Adrenal gland (tissue), 12 donors: ENCODE measurements around the gene ZNF579. TPM values are rescaled to one million over a fixed set of nuclear protein-coding genes. Genes with fewer than 3 reads are reported as not detected.

Source experiments
- DNase-seq, 7 donors: peaks; one replicate each; pipeline ENCODE4 v3.0.0-alpha.2; 2019 to 2020
- H3K27ac ChIP-seq, 5 donors: fragments of 200-600 bp; sonication (generic) in 4 of 5; 1 replicate in 3 of 5; 2 replicates in 2 of 5; pipeline versions ENCODE4 v1.5.1 to v1.8.0; 2016 to 2020; ENCODE audit warnings: mild to moderate bottlenecking in 1 of 5
- H3K27me3 ChIP-seq: fragments of 200-600 bp; 2 replicates; pipeline ENCODE4 v1.8.0; 2021
- H3K36me3 ChIP-seq, 2 donors: fragments of 200-600 bp; replicated peaks in 1 of 2; 1 replicate in 1 of 2; 2 replicates in 1 of 2; pipeline versions ENCODE4 v1.5.1 to v1.8.0; 2018 to 2022
- H3K4me1 ChIP-seq, 2 donors: fragments of 200-600 bp; replicated peaks in 1 of 2; 1 replicate in 1 of 2; 2 replicates in 1 of 2; pipeline versions ENCODE4 v1.5.1 to v1.8.0; 2018 to 2021
- H3K4me3 ChIP-seq, 4 donors: fragments of 200-600 bp; sonication (generic) in 3 of 4; one replicate each; pipeline ENCODE4 v1.5.1; 2016 to 2018
- H3K9me3 ChIP-seq, 3 donors: fragments of 200-600 bp; sonication (generic) in 1 of 3; replicated peaks in 1 of 3; 1 replicate in 2 of 3; 2 replicates in 1 of 3; pipeline versions ENCODE4 v1.5.1 to v1.8.0; 2016 to 2021
- POLR2A ChIP-seq, 2 donors: fragments of 450-650 bp; IDR thresholded peaks; one replicate each; pipeline ENCODE4 v1.6.1; 2017; ENCODE audit warnings: antibody characterized with exemption in 2 of 2, mild to moderate bottlenecking in 2 of 2, moderate library complexity in 1 of 2
- WGBS, 4 donors: extraction: QIAGEN DNeasy Blood & Tissue Kit in 2 of 4; methylation state at CpG; one replicate each; pipeline versions ENCODE4 v1.1.5 to v1.1.7; 2013 to 2017; 5-methylcytosine and 5-hydroxymethylcytosine counted together
- intact Hi-C, 2 donors: fragments of 100-400 bp; cut with DNase I; formaldehyde crosslinking; loops; one replicate each; pipeline versions ENCODE4 v1.14.1 to v1.15.0; 2022 to 2023
- polyA plus RNA-seq, 3 donors: library from polyadenylated mRNA; stranded (reverse); fragments of 200-250 nt in 2 of 3; fragments of 350-450 nt in 1 of 3; fragmentation: Illumina TruSeq in 1 of 3; extraction: RNeasy Lipid Tissue Mini Kit (QIAGEN cat#74804) in 1 of 3; gene quantifications; one replicate each; pipeline ENCODE4 v1.2.3, GENCODE V29; 2013 to 2014
- total RNA-seq, 9 donors: library from RNA; depleted of rRNA in 4 of 9; stranded (reverse); fragments of >200 nt in 4 of 9; fragments of 120-200 nt in 1 of 9; fragmentation: NEBNext Ultra II Directional in 1 of 9; extraction: Animal tissue kit (Norgen Biotek cat#: 25700) in 1 of 9; gene quantifications; one replicate each; pipeline versions ENCODE4 v1.1.0 to v1.2.4, GENCODE V29; 2013 to 2023
- TF ChIP-seq, protein P1 (sequence below), 6 experiments: fragments of 450-650 bp in 4 of 6; fragments of 200-600 bp in 2 of 6; sonication (generic) in 1 of 6; IDR thresholded peaks; 1 replicate in 5 of 6; 2 replicates in 1 of 6; pipeline versions ENCODE4 v1.5.1 to v1.8.0; 2016 to 2021; ENCODE audit warnings: antibody characterized with exemption in 6 of 6, mild to moderate bottlenecking in 2 of 6, moderate library complexity in 1 of 6
- donor health status: healthy with polysubstance abuse.
- donor health status: Bipolar disorder and iron deficiency.
- donor health status: DM: yes; HTN: yes; CAD: no.
- donor health status: DM: no; HTN: no; CAD: no.
- donor health status: DM: no; HTN: no; CAD: no.
- donor health status: DM: yes; HTN: yes; CAD: no.

ZNF579 gene
- total and polyA plus RNA-seq, 12 donors: 2.1 to 27.1 (median 8.4) TPM

DNA sequence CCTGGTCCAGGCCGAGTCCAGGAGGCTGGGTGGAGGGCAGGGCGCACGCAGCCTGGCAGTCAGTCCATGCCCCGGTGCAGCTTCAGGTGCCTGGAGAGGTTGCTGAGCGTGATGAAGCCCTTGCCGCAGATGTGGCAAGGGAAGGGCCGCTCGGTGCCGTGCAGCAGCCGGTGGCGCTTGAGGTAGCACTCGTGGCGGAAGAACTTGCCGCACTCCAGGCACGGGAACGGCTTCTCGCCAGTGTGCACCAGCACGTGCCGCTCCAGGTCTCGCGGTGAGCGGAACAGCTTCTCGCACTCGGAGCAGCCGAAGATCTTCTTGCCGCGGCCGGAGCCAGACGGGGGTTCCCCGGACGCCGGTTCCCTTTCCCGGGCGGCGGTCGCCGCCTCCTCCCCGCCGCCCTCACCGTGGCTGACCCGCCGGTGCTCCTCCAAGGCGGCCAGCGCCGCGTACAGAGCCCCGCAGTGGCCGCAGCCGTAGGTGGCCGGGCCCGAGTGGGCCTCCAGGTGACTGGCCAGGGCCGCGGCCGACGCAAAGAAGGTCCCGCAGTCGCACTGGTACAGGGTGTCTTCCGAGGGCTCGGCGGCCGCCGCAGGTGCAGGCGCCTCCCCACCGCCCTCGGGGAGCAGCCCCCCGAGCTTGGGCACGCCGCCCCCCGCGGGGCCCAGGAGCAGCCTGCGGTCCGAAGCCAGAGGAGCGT lies 11.9 kb upstream of the ZNF579 start:
- no peak for DNase-seq
- H3K4me3 ChIP-seq: no peak overlapping the region
- no peaks in the 10 kb centered on the region for H3K27me3 ChIP-seq
- H3K4me1 ChIP-seq: peaks cover 0 to 3% of the 10 kb centered on the region in 2 donors
- TF ChIP-seq, protein P1, sequence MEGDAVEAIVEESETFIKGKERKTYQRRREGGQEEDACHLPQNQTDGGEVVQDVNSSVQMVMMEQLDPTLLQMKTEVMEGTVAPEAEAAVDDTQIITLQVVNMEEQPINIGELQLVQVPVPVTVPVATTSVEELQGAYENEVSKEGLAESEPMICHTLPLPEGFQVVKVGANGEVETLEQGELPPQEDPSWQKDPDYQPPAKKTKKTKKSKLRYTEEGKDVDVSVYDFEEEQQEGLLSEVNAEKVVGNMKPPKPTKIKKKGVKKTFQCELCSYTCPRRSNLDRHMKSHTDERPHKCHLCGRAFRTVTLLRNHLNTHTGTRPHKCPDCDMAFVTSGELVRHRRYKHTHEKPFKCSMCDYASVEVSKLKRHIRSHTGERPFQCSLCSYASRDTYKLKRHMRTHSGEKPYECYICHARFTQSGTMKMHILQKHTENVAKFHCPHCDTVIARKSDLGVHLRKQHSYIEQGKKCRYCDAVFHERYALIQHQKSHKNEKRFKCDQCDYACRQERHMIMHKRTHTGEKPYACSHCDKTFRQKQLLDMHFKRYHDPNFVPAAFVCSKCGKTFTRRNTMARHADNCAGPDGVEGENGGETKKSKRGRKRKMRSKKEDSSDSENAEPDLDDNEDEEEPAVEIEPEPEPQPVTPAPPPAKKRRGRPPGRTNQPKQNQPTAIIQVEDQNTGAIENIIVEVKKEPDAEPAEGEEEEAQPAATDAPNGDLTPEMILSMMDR (IDR thresholded peaks at IDR 0.05): no peak
- TF ChIP-seq POLR2A (IDR thresholded peaks at IDR 0.05): no peak
- WGBS, 4 donors: 89 to 96% (median 92%) methylated on average over 19 to 73 of the region's 73 CpGs
- H3K9me3 ChIP-seq: no peaks in the 10 kb centered on the region
- intact Hi-C loops: no loop called here
- H3K27ac ChIP-seq: no peak overlapping the region
- H3K36me3 ChIP-seq: peaks cover 0 to 19% of the 10 kb centered on the region in 2 donors

DNA sequence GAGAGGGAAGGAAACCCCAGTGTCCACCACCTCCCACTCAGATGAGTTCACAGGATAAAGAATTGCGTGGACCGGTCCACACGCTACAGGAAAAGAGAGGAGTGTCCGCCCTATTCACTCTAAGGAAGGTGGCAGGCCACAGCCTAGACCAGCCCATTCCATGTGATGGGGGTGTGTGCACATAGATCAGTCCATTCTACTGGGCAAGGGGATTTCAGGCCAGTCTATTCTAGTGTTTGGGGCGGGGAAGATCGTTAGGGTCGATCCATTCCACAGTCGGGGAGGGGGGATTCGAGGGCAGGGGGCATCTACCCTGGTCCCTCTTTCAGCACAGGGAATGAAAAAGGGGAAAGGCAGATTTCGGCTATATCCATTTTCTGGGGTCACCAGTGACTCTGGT lies 10.9 kb upstream of the ZNF579 start:
- H3K4me3 ChIP-seq: no peak overlapping the region
- H3K36me3 ChIP-seq: peaks cover 0 to 19% of the 10 kb centered on the region in 2 donors
- no peaks in the 10 kb centered on the region for H3K27me3 ChIP-seq
- H3K9me3 ChIP-seq: no peaks in the 10 kb centered on the region
- TF ChIP-seq, protein P1 (IDR thresholded peaks at IDR 0.05): no peak
- no peak for TF ChIP-seq POLR2A (IDR thresholded peaks at IDR 0.05)
- H3K4me1 ChIP-seq: peaks cover 4 to 13% of the 10 kb centered on the region in 2 donors
- DNase-seq: no peak
- intact Hi-C loops: no loop called here
- no peak overlapping the region for H3K27ac ChIP-seq
- 76 to 87% (median 78%) methylated on average over 10 of the region's 10 CpGs for WGBS, 4 donors

DNA sequence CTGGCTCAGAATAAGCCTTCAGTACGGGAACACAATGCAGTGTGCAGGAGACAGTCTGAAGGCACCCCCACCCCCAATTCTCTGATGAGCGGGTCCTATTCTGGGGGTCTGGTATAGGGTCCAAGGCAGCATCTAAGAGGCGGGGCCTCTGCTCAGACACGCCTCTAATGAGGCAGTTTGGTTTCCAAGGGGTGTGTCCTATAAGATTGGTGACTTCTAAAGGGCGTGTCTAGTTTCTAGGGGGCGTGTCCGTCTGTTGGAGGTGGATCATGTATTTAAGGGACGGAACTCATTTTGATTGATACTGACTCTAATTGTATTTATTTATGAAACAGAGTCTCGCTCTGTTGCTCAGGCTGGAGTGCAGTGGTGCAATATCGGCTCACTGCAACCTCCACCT lies 10.0 kb upstream of the ZNF579 start:
- no peak overlapping the region for H3K4me3 ChIP-seq
- peaks cover 0 to 9% of the 10 kb centered on the region in 2 donors for H3K36me3 ChIP-seq
- no peaks in the 10 kb centered on the region for H3K9me3 ChIP-seq
- peaks cover 10 to 23% of the 10 kb centered on the region in 2 donors for H3K4me1 ChIP-seq
- TF ChIP-seq, protein P1 (IDR thresholded peaks at IDR 0.05): no peak
- TF ChIP-seq POLR2A (IDR thresholded peaks at IDR 0.05): no peak
- H3K27me3 ChIP-seq: no peaks in the 10 kb centered on the region
- 71 to 80% (median 75%) methylated on average over 8 to 10 of the region's 10 CpGs for WGBS, 4 donors
- H3K27ac ChIP-seq: no peak overlapping the region
- intact Hi-C loops: no loop called here
- DNase-seq: peak in 1 of 7 donors; percentile 45

DNA sequence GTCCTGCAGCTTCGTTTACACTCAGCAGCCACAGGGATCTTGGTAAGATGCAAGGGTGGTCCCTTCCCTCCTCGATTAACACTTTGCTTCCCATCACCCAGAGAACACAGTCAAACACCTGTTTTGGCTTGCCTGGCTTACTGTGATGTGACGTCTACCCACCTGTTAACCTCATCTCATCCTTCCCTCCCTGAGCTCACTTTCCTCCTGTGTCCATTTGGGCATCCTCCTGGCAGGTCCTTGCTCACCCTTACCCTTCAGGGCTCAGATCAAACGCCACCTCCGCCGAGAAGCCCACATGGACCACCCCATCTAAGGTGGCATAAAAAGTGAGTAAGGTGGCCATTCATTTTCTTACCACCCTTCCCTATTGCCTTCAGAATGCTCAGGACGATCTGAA lies 9.5 kb upstream of the ZNF579 start:
- Histone ChIP-seq H3K36me3 (peaks cover 0 to 8% of the 10 kb centered on the region in 2 donors), H3K27ac (no peak overlapping the region), H3K9me3 (no peaks in the 10 kb centered on the region), H3K4me3 (no peak overlapping the region), H3K4me1 (peaks cover 14 to 25% of the 10 kb centered on the region in 2 donors), H3K27me3 (no peaks in the 10 kb centered on the region)
- DNase-seq: no peak
- WGBS, 4 donors: 59 to 67% (median 63%) methylated on average over 7 of the region's 7 CpGs
- intact Hi-C loops: no loop called here
- TF ChIP-seq, protein P1 (IDR thresholded peaks at IDR 0.05): no peak
- no peak for TF ChIP-seq POLR2A (IDR thresholded peaks at IDR 0.05)
